ENCODE results near the gene HOXB3. TPM values are rescaled to one million over a fixed set of nuclear protein-coding genes. Genes with fewer than 3 reads are reported as not detected.

HOXB3 gene
- total RNA-seq, 4 donors from 2014 or later, result 0.97 to 14.1 (median 3.9) TPM

GRCh38 chr17:48543107-48543853 lies 46.8 kb downstream of the HOXB3 start:
- H3K4me3 ChIP-seq (ENCODE audit: low read depth, poor library complexity, severe bottlenecking), result peak overlapping the region; percentile 54
- TF ChIP-seq CTCF (IDR thresholded peaks at IDR 0.05) (no peak), POLR2A (IDR thresholded peaks at IDR 0.05) (no peak)
- WGBS, 2 donors, result 0 to 1% methylated on average over 51 to 68 of the region's 72 CpGs
- intact Hi-C loops (cut with DNase I; ENCODE audit: low total_unique reads), result no loop called here
- peak in 1 of 2 donors; percentile 94 for DNase-seq (ENCODE audit: low spot score in 2 of 2)

- intact Hi-C loops (cut with DNase I; ENCODE audit: low total_unique reads), result no loop called here
- 0 to 3% methylated on average over 12 of the region's 12 CpGs for WGBS, 2 donors
- TF ChIP-seq CTCF (IDR thresholded peaks at IDR 0.05) (no peak), POLR2A (IDR thresholded peaks at IDR 0.05) (no peak)
- peak overlapping the region; percentile 54 for H3K4me3 ChIP-seq (ENCODE audit: low read depth, poor library complexity, severe bottlenecking)
- no peak for DNase-seq (ENCODE audit: low spot score in 2 of 2)
Measured at GRCh38 chr17:48542698-48543106, 47.3 kb downstream of the HOXB3 start.

DNA sequence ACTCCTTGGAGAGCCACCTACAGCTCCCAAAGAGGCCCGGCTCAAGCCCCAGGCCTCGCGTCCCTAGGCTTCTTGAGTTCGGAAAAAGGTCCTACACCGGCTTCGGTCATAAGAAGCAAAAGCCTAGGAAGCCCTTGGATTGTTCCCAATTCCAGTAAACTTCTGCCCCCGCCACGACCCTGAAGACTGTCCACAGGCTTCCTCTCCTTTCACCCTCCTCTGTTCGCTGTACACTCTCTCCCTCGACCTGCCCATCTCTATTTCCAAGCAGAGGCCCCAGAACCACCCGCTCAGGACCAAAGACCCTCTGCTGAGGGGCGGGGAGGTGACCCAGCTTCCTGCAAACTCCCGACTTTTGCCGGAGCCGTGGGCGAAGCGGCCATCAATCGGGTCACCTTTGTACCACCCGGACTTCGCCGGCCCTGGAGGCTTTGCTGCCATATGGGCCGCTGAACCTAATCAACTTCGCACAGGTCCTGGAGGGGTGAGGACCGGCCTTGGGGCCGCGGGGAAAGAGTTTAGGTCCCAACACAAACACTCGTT lies 47.9 kb downstream of the HOXB3 start:
- DNase-seq (ENCODE audit: low spot score in 2 of 2), result no peak
- intact Hi-C loops (cut with DNase I; ENCODE audit: low total_unique reads), result no loop called here
- 8 to 11% methylated on average over 27 of the region's 27 CpGs for WGBS, 2 donors

DNA sequence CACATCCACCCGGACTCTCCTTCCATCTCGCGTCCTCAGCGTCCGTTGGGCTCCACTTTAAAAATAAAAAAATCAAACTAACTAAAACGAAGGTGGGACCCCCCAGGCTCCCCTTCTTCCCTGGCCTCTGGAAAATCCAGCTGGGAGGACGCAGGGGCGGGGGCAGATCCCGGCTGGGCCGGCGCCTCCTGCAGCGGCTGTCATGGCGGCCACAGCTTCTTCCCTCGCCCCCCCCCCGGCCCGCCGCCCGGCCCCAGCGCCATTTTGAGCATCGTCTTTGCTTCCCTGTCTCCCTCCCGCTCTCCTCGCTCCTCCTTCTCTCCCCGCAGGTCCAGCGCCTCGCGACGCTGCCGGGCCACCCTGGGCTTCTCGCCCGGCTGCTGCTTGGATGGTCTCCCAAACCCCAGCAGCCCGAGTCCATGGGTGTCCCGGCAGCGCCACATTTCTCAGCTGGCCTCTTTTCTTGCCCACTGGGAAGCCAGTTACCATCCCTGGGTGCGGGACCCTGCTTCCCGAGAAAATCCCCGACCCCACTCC lies 48.4 kb downstream of the HOXB3 start:
- peak; percentile 43 to 91 for DNase-seq (ENCODE audit: low spot score in 2 of 2)
- H3K4me3 ChIP-seq (ENCODE audit: low read depth, poor library complexity, severe bottlenecking), result peak overlapping the region; percentile 33
- intact Hi-C loops (cut with DNase I; ENCODE audit: low total_unique reads), result no loop called here
- TF ChIP-seq POLR2A (IDR thresholded peaks at IDR 0.05) (no peak), CTCF (IDR thresholded peaks at IDR 0.05) (no peak)
- 1 to 3% methylated on average over 30 to 35 of the region's 36 CpGs for WGBS, 2 donors

More for the DNA sequence above, 47.9 kb downstream of the HOXB3 start:
- TF ChIP-seq CTCF (IDR thresholded peaks at IDR 0.05) (no peak), POLR2A (IDR thresholded peaks at IDR 0.05) (no peak)
- peak overlapping the region; percentile 33 for H3K4me3 ChIP-seq (ENCODE audit: low read depth, poor library complexity, severe bottlenecking)

DNA sequence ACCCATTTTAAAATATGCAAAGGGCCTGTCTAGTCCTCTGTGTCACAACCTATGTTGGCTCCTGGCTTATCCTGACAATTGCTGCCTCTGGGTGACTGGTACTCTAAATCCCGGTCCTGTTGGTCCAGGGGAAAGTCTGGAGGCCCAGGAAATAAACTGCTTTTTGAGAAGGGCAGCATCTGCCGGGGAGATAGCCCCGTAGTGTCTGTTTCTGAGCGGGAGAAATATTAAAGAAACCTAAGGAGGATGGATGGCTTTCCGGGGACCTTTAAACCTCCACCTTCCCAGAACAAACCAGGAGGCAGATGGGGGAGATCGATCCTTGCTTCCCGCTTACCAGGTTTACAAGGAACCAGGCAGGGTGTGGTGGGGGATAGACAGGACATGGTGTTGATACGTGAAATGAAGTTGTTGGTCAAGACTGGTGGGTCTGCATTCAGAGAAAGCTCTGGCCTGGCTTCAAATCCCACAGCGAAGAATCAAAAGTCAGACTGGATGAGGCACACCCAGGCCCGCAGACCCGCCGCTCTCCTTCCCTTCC lies 48.9 kb downstream of the HOXB3 start:
- TF ChIP-seq POLR2A (IDR thresholded peaks at IDR 0.05) (no peak), CTCF (IDR thresholded peaks at IDR 0.05) (no peak)
- intact Hi-C loops (cut with DNase I; ENCODE audit: low total_unique reads), result no loop called here
- WGBS, 2 donors, result 25 to 37% methylated on average over 12 of the region's 12 CpGs
- peak overlapping the region; percentile 33 for H3K4me3 ChIP-seq (ENCODE audit: low read depth, poor library complexity, severe bottlenecking)
- DNase-seq (ENCODE audit: low spot score in 2 of 2), result no peak
